Osteoblast (primary cell): Measurements from ENCODE around the gene PDGFRA. TPM values are rescaled to one million over a fixed set of nuclear protein-coding genes. Genes with fewer than 3 reads are reported as not detected.

Experiments
- DNase-seq: peaks from one replicate; pipeline ENCODE4 v3.0.0; 2011; ENCODE audit warnings: low spot score, mixed read lengths; ENCODE audit not compliant: insufficient read length; ENCODE audit errors: missing footprints
- H2AFZ ChIP-seq: 2 replicates; pipeline ENCODE4 v1.6.0; 2011; ENCODE audit warnings: mild to moderate bottlenecking, low read length
- H3K27ac ChIP-seq: 2 replicates; pipeline ENCODE4 v1.5.1; 2011; ENCODE audit warnings: mild to moderate bottlenecking, low read depth, low read length, moderate library complexity
- H3K27me3 ChIP-seq: 2 replicates; pipeline ENCODE4 v1.6.0; 2012; ENCODE audit warnings: mild to moderate bottlenecking, control low read depth, inconsistent platforms, low read length, moderate library complexity; ENCODE audit not compliant: insufficient read depth
- H3K36me3 ChIP-seq: 2 replicates; pipeline ENCODE4 v1.5.1; 2011; ENCODE audit warnings: mild to moderate bottlenecking, low read length, control low read depth, moderate library complexity; ENCODE audit not compliant: insufficient read depth
- H3K4me1 ChIP-seq: 2 replicates; pipeline ENCODE4 v1.5.1; 2011; ENCODE audit warnings: mild to moderate bottlenecking, low read length, control low read depth, moderate library complexity; ENCODE audit not compliant: insufficient read depth
- H3K4me2 ChIP-seq: 2 replicates; pipeline ENCODE4 v1.6.0; 2011; ENCODE audit warnings: mild to moderate bottlenecking, low read length; ENCODE audit not compliant: insufficient read depth
- H3K4me3 ChIP-seq: fragments of 200-600 bp; sonication (generic); 3 replicates; pipeline ENCODE4 v1.5.1; 2012; ENCODE audit warnings: mild to moderate bottlenecking, low read length, inconsistent platforms; ENCODE audit not compliant: insufficient read depth
- H3K79me2 ChIP-seq: 2 replicates; pipeline ENCODE4 v1.6.0; 2012; ENCODE audit warnings: mild to moderate bottlenecking, low read length, control low read depth, inconsistent platforms; ENCODE audit not compliant: insufficient read depth
- H3K9me3 ChIP-seq: 2 replicates; pipeline ENCODE4 v1.5.1; 2011; ENCODE audit warnings: low read depth, low read length, control low read depth
- H4K20me1 ChIP-seq: 2 replicates; pipeline ENCODE4 v1.6.0; 2012; ENCODE audit warnings: mild to moderate bottlenecking, low read length, control low read depth; ENCODE audit not compliant: insufficient read depth
- total RNA-seq: library from RNA; depleted of rRNA; stranded (reverse); fragments of >200 nt; gene quantifications from 2 replicates; pipeline ENCODE4 v1.2.3, GENCODE V29; 2012
- TF ChIP-seq, protein P1 (sequence below): IDR thresholded peaks from 2 replicates; pipeline ENCODE4 v1.5.1; 2011; ENCODE audit warnings: mild to moderate bottlenecking, low read depth, low read length, moderate library complexity; ENCODE audit errors: extremely low read depth

Gene PDGFRA
- total RNA-seq, 1 donor = 316 TPM

DNA sequence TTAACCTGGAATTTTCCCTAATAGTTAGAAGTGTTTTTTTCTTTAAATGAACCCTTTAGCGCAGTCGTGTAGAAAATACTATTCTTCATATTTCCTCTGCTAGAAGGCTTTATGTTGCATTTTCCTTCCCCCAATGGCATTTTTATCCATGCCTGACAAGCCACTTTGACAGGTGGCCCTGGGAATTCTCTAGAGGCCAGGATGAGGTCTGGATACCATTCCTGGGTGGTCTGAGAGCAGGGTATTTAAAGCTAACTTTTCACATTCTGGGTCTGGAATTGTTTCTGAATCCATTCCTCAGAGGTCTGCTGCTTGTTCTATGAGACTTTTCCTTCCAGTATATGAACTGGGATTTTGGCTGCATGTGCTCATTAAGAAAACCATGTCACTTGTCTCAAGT, 31.2 kb upstream of the PDGFRA start:
- H4K20me1 ChIP-seq = no peaks in the 10 kb centered on the region
- H3K4me3 ChIP-seq = no peak overlapping the region
- no peaks in the 10 kb centered on the region for H3K9me3 ChIP-seq
- H3K36me3 ChIP-seq = no peaks in the 10 kb centered on the region
- H3K4me2 ChIP-seq = peak overlapping the region; percentile 77
- no peak overlapping the region for H3K27ac ChIP-seq
- peaks cover 8% of the 10 kb centered on the region for H3K4me1 ChIP-seq
- TF ChIP-seq, protein P1, sequence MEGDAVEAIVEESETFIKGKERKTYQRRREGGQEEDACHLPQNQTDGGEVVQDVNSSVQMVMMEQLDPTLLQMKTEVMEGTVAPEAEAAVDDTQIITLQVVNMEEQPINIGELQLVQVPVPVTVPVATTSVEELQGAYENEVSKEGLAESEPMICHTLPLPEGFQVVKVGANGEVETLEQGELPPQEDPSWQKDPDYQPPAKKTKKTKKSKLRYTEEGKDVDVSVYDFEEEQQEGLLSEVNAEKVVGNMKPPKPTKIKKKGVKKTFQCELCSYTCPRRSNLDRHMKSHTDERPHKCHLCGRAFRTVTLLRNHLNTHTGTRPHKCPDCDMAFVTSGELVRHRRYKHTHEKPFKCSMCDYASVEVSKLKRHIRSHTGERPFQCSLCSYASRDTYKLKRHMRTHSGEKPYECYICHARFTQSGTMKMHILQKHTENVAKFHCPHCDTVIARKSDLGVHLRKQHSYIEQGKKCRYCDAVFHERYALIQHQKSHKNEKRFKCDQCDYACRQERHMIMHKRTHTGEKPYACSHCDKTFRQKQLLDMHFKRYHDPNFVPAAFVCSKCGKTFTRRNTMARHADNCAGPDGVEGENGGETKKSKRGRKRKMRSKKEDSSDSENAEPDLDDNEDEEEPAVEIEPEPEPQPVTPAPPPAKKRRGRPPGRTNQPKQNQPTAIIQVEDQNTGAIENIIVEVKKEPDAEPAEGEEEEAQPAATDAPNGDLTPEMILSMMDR = no peak
- no peaks in the 10 kb centered on the region for H3K79me2 ChIP-seq
- H2AFZ ChIP-seq = peak overlapping the region; percentile 60
- H3K27me3 ChIP-seq = no peaks in the 10 kb centered on the region
- DNase-seq = peak; percentile 59

DNA sequence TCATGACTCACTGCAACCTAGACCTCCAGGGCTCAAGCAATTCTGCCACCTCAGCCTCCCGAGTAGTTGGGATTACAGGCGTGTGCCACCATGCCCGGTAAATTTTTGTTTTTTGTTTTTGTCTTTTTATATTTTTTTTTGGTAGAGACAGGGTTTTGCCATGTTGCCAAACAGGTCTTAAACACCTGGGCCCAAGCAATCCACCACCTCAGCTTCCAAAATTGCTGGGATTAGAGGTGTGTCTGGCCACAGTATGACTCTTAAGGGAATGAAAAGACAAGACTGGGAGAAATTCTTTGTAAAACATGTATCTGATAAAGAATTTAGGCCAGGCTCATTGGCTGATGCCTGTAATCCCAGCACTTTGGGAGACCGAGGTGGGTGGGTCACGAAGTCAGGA, 29.2 kb upstream of the PDGFRA start:
- no peaks in the 10 kb centered on the region for H3K36me3 ChIP-seq
- H3K9me3 ChIP-seq = no peaks in the 10 kb centered on the region
- no peaks in the 10 kb centered on the region for H3K27me3 ChIP-seq
- H3K4me3 ChIP-seq = no peak overlapping the region
- no peaks in the 10 kb centered on the region for H3K79me2 ChIP-seq
- H2AFZ ChIP-seq = no peak overlapping the region
- no peaks in the 10 kb centered on the region for H4K20me1 ChIP-seq
- DNase-seq = no peak
- no peak overlapping the region for H3K4me2 ChIP-seq
- H3K4me1 ChIP-seq = peaks cover 8% of the 10 kb centered on the region
- TF ChIP-seq, protein P1 = no peak
- H3K27ac ChIP-seq = no peak overlapping the region

DNA sequence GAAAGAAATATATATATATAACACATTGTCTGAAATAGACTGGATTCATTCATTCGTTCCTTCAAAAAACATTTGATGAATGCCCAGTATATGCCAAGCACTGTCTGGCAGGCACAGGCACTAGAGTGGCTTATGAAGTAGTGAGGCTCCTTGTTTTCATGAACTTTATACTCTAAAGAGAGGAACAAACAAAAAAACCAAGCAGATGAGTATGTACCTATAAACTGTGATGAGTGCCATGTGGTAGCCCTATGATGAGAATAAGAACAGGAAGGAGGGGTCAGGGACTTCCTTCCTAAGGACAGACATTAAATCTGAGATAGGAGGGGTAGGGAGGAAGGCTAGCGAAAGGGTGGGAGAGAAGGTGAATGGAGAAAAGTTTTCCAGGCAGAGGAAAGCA, 19.5 kb upstream of the PDGFRA start:
- peaks cover 8% of the 10 kb centered on the region for H3K4me1 ChIP-seq
- H3K4me2 ChIP-seq = no peak overlapping the region
- H3K9me3 ChIP-seq = no peaks in the 10 kb centered on the region
- H4K20me1 ChIP-seq = no peaks in the 10 kb centered on the region
- H3K27me3 ChIP-seq = no peaks in the 10 kb centered on the region
- H2AFZ ChIP-seq = no peak overlapping the region
- no peak for DNase-seq
- H3K27ac ChIP-seq = no peak overlapping the region
- H3K36me3 ChIP-seq = no peaks in the 10 kb centered on the region
- no peak overlapping the region for H3K4me3 ChIP-seq
- TF ChIP-seq, protein P1 = no peak
- no peaks in the 10 kb centered on the region for H3K79me2 ChIP-seq

GRCh38 chr4:54213001-54213400, 16.1 kb upstream of the PDGFRA start:
- Histone ChIP-seq H3K79me2 (no peaks in the 10 kb centered on the region), H2AFZ (peak overlapping the region; percentile 23), H3K27ac (no peak overlapping the region), H4K20me1 (no peaks in the 10 kb centered on the region), H3K4me1 (peaks cover 9% of the 10 kb centered on the region), H3K4me2 (peak overlapping the region; percentile 40), H3K27me3 (no peaks in the 10 kb centered on the region), H3K36me3 (no peaks in the 10 kb centered on the region), H3K9me3 (no peaks in the 10 kb centered on the region), H3K4me3 (no peak overlapping the region)
- no peak for DNase-seq
- TF ChIP-seq, protein P1 = no peak
